Measurements from ENCODE around the gene CCDC137.

DNA sequence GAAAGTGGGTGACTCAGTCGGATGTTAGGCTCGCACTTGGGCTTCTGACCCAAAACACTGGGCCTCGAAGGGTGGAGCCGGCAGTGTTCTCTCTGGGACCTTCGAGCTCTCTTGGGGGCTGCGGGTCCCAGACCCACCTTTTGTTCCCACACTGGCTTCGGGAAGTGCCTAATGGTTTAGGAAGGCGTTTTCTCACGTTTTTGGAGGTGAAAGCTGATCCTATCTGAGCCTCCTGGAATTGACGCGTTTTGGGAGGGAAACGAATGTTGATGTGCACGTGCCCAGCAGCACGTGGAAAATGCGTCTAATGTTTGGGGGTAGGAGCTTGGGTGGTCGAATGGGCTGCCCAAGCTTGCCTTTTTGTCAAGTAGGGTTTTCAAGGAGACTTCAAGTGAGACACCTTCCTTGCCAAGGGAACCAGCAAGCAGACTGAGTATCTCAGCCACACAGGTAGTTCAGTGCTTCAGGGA is 17.9 kb downstream of the CCDC137 start:
- TF ChIP-seq, protein P1, sequence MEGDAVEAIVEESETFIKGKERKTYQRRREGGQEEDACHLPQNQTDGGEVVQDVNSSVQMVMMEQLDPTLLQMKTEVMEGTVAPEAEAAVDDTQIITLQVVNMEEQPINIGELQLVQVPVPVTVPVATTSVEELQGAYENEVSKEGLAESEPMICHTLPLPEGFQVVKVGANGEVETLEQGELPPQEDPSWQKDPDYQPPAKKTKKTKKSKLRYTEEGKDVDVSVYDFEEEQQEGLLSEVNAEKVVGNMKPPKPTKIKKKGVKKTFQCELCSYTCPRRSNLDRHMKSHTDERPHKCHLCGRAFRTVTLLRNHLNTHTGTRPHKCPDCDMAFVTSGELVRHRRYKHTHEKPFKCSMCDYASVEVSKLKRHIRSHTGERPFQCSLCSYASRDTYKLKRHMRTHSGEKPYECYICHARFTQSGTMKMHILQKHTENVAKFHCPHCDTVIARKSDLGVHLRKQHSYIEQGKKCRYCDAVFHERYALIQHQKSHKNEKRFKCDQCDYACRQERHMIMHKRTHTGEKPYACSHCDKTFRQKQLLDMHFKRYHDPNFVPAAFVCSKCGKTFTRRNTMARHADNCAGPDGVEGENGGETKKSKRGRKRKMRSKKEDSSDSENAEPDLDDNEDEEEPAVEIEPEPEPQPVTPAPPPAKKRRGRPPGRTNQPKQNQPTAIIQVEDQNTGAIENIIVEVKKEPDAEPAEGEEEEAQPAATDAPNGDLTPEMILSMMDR (IDR thresholded peaks at IDR 0.05; ENCODE audit: low read length), result no peak
- TF ChIP-seq EZH2phosphoT487 (IDR thresholded peaks at IDR 0.05; ENCODE audit: low read length) (no peak), EZH2 (optimal IDR thresholded peaks at IDR 0.05; ENCODE audit: low read depth, low read length) (no peak)
